OCI-LY7 (cell line): ENCODE results near the gene MED26. TPM values are rescaled to one million over a fixed set of nuclear protein-coding genes. Genes with fewer than 3 reads are reported as not detected.

Source experiments
- BruUV-seq: library from RNA; stranded (reverse); fragments of 400-500 nt; replicated peaks from 2 replicates; lab custom pipeline; 2021; lab: Mats Ljungman, UMichigan
- CTCF ChIA-PET: fragments of 300-600 bp; sonication (Branson Sonifier 250); formaldehyde crosslinking; loops from one replicate; lab custom pipeline; 2022; ENCODE audit warnings: antibody characterized with exemption; ENCODE audit not compliant: unreplicated experiment; lab: Charles Lee
- POLR2A ChIA-PET: fragments of 300-600 bp; sonication (Branson Sonifier 250); formaldehyde crosslinking; loops from one replicate; lab custom pipeline; 2022; ENCODE audit warnings: antibody characterized with exemption; lab: Charles Lee
- DNase-seq: peaks from one replicate; pipeline ENCODE4 v3.0.0-alpha.2; 2015; ENCODE audit warnings: low spot score
- H2AFZ ChIP-seq: fragments of 200-600 bp; sonication (generic), shearing (Covaris generic); 2 replicates; pipeline ENCODE4 v1.6.1; 2014; ENCODE audit warnings: mild to moderate bottlenecking, antibody characterized with exemption, low read length, moderate library complexity
- H3K27ac ChIP-seq: fragments of 200-600 bp; sonication (generic); 2 replicates; pipeline ENCODE4 v1.5.1; 2014; ENCODE audit warnings: mixed run types, low read depth, mild to moderate bottlenecking, moderate library complexity, low read length, inconsistent platforms; ENCODE audit not compliant: poor library complexity, severe bottlenecking
- H3K36me3 ChIP-seq: fragments of 200-600 bp; sonication (generic); 2 replicates; pipeline ENCODE4 v1.6.1; 2014; ENCODE audit warnings: mild to moderate bottlenecking, antibody characterized with exemption, low read length, moderate library complexity, mixed read lengths; ENCODE audit not compliant: insufficient read depth
- H3K4me1 ChIP-seq: fragments of 200-600 bp; sonication (generic); 2 replicates; pipeline ENCODE4 v1.5.1; 2014; ENCODE audit warnings: mild to moderate bottlenecking, low read length; ENCODE audit not compliant: insufficient read depth, poor library complexity, severe bottlenecking
- H3K4me2 ChIP-seq: fragments of 200-600 bp; sonication (generic); 2 replicates; pipeline ENCODE4 v1.6.1; 2014; ENCODE audit warnings: mild to moderate bottlenecking, low read length
- H3K4me3 ChIP-seq: fragments of 200-600 bp; sonication (generic); 2 replicates; pipeline ENCODE4 v1.5.1; 2014; ENCODE audit warnings: mild to moderate bottlenecking, low read depth, low read length; ENCODE audit not compliant: poor library complexity, severe bottlenecking
- H3K79me2 ChIP-seq: fragments of 200-600 bp; sonication (generic); 2 replicates; pipeline ENCODE4 v1.6.1; 2016; ENCODE audit warnings: low read depth, mild to moderate bottlenecking, low read length, moderate library complexity, mixed read lengths; ENCODE audit not compliant: insufficient read depth
- H3K9me2 ChIP-seq: fragments of 200-600 bp; sonication (generic); 2 replicates; pipeline ENCODE4 v1.6.1; 2016; ENCODE audit warnings: mild to moderate bottlenecking, low read length, mixed read lengths; ENCODE audit not compliant: insufficient read depth
- H3K9me3 ChIP-seq: fragments of 200-600 bp; sonication (generic); 2 replicates; pipeline ENCODE4 v1.6.1; 2014; ENCODE audit warnings: mild to moderate bottlenecking, mixed run types, low read length, mixed read lengths
- H4K20me1 ChIP-seq: fragments of 200-600 bp; sonication (generic); 2 replicates; pipeline ENCODE4 v1.6.1; 2014; ENCODE audit warnings: mild to moderate bottlenecking, antibody characterized with exemption, low read length, moderate library complexity, mixed read lengths; ENCODE audit not compliant: insufficient read depth
- CTCF ChIP-seq: fragments of 200-600 bp; sonication (generic); conservative IDR thresholded peaks from 2 replicates; pipeline ENCODE4 v1.5.1; 2014; ENCODE audit warnings: mild to moderate bottlenecking, antibody characterized with exemption, low read length, moderate library complexity, mixed read lengths
- EZH2phosphoT487 ChIP-seq: fragments of 200-600 bp; sonication (generic); IDR thresholded peaks from 2 replicates; pipeline ENCODE4 v1.6.1; 2018; ENCODE audit warnings: low read depth, borderline replicate concordance, mild to moderate bottlenecking, mixed run types, antibody characterized with exemption, low read length, moderate library complexity, mixed read lengths
- intact Hi-C: fragments of 100-400 bp; cut with micrococcal nuclease; formaldehyde crosslinking; loops from one replicate; pipeline ENCODE4 v1.10.0; 2022; ENCODE audit not compliant: unreplicated experiment
- total RNA-seq, 2 experiments: library from RNA; depleted of rRNA in 1 of 2; stranded (reverse); fragments of >200 nt in 1 of 2; shearing (Covaris generic) in 1 of 2; gene quantifications; 2 replicates each; pipeline ENCODE4 v1.2.3, GENCODE V29; 2014 to 2022

The MED26 gene
- total RNA-seq, 2 experiments from 2014 or later: 19.4 to 26.8 TPM

- CTCF ChIA-PET: no interaction called here
- Histone ChIP-seq H3K4me2 (peak overlapping the region; percentile 64), H3K27ac (no peak overlapping the region), H2AFZ (no peak overlapping the region), H3K9me2 (no peaks in the 10 kb centered on the region), H3K4me3 (no peak overlapping the region), H3K9me3 (no peaks in the 10 kb centered on the region), H3K79me2 (peaks cover 94% of the 10 kb centered on the region), H3K4me1 (peaks cover 73% of the 10 kb centered on the region), H4K20me1 (peaks cover 60% of the 10 kb centered on the region), H3K36me3 (peaks cover 6% of the 10 kb centered on the region; the same call in 1 of the 2 replicates)
- no peak for DNase-seq
- no peak for TF ChIP-seq CTCF
- no TSS peak for BruUV-seq
- intact Hi-C loops: no loop called here
- POLR2A ChIA-PET: no interaction called here
Observed at GRCh38 chr19:16595097-16595496, 32.9 kb downstream of the MED26 start.

- peak overlapping the region; percentile 64 for H3K4me2 ChIP-seq
- ChIA-PET POLR2A (interaction anchor here (0.9 kb wide), 1 partner anchor 30 kb away, joined by 3 read pairs; no protein-coding TSS in a partner anchor), CTCF (no interaction called here)
Observed at GRCh38 chr19:16594681-16595091, 33.3 kb downstream of the MED26 start.

More at GRCh38 chr19:16594681-16595091, 33.3 kb downstream of the MED26 start:
- Histone ChIP-seq H3K4me3 (no peak overlapping the region), H3K79me2 (peaks cover 94% of the 10 kb centered on the region), H2AFZ (no peak overlapping the region), H3K9me3 (no peaks in the 10 kb centered on the region), H4K20me1 (peaks cover 56% of the 10 kb centered on the region), H3K4me1 (peaks cover 73% of the 10 kb centered on the region), H3K9me2 (no peaks in the 10 kb centered on the region), H3K36me3 (peaks cover 6% of the 10 kb centered on the region; the same call in 1 of the 2 replicates), H3K27ac (peak overlapping the region; percentile 1)
- no peak for DNase-seq
- TF ChIP-seq CTCF (no peak), EZH2phosphoT487 (no peak)
- no TSS peak for BruUV-seq
- intact Hi-C loops: no loop called here
